ENCODE measurements around the gene NEURL3. TPM values are rescaled to one million over a fixed set of nuclear protein-coding genes. Genes with fewer than 3 reads are reported as not detected.
A peak's percentile ranks its signal among the peaks of the same experiment; 100 is the strongest.

Gene NEURL3
- total RNA-seq, 5 donors from 2014 or later (not counting 1 experiment from before 2014, with no cell fraction given): 0.23 TPM; not detected in 4

GRCh38 chr2:96537066-96537733, 32.0 kb upstream of the NEURL3 start:
- peak overlapping the region; percentile 97 for H3K27ac ChIP-seq (ENCODE audit: low read length)
- no peaks in the 10 kb centered on the region for H3K27me3 ChIP-seq (replicated peaks in 1 of 2; ENCODE audit: control insufficient read depth in 2 of 2, extremely low read depth in 1 of 2, insufficient read depth in 2 of 2, low read length in 1 of 2)
- H3K4me1 ChIP-seq (ENCODE audit: control insufficient read depth in 1 of 2, extremely low read depth in 1 of 2, insufficient read depth in 2 of 2, low read length in 2 of 2): peaks cover 23 to 62% of the 10 kb centered on the region in 2 experiments
- H3K9me3 ChIP-seq: no peaks in the 10 kb centered on the region
- peaks cover 0 to 16% of the 10 kb centered on the region in 2 donors for H3K36me3 ChIP-seq (ENCODE audit: control insufficient read depth in 2 of 2, extremely low read depth in 1 of 2, insufficient read depth in 1 of 2, low read length in 1 of 2)
- CTCF ChIA-PET: interaction anchor here in 1 of 2 donors (1.7 to 6.9 kb wide), 2 partner anchors 16 to 57 kb away, joined by 4 to 48 read pairs; no protein-coding TSS in a partner anchor
- Mint-ChIP-seq H3K27me3 (no peaks in the 10 kb centered on the region), H3K4me3 (peak overlapping the region; percentile 93 to 96 (median 94)), H3K4me1 (peaks cover 57 to 58% (median 58%) of the 10 kb centered on the region in 3 donors), H3K9me3 (no peaks in the 10 kb centered on the region), H3K36me3 (peaks cover 12% of the 10 kb centered on the region), H3K27ac (peak overlapping the region; percentile 98 to 99)
- peak overlapping the region; percentile 82 to 96 for H3K4me3 ChIP-seq (ENCODE audit: control insufficient read depth in 1 of 2, extremely low read depth in 1 of 2, low read length in 1 of 2)
- POLR2A ChIA-PET: interaction anchor here (0.6 to 3.2 kb wide), 9 partner anchors 9 to 397 kb away, joined by 3 to 15 read pairs (median 3); no protein-coding TSS in a partner anchor
- under 1% methylated on average over 57 of the region's 61 CpGs for WGBS (ENCODE audit: insufficient coverage)
- DNase-seq (peak; percentile 65 to 96 (median 92)), ATAC-seq (replicated peaks in 1 of 4) (peak; percentile 56 to 68 (median 66))

GRCh38 chr2:96536445-96537065, 31.4 kb upstream of the NEURL3 start, which contains the start of gene ARID5A:
TSS of gene ARID5A (plus strand) at chr2:96536752. CDS start at chr2:96536827, 75 bp downstream.
- H3K9me3 Mint-ChIP-seq: no peaks in the 10 kb centered on the region
- POLR2A ChIA-PET: interaction anchor here (0.6 to 3.2 kb wide), 6 partner anchors 8 to 394 kb away, joined by 3 to 15 read pairs (median 3); no protein-coding TSS in a partner anchor
- ATAC-seq (replicated peaks in 1 of 4): peak; percentile 61 to 82 (median 72)
- H3K4me1 Mint-ChIP-seq: peaks cover 56 to 61% (median 57%) of the 10 kb centered on the region in 3 donors
- no peaks in the 10 kb centered on the region for H3K27me3 Mint-ChIP-seq
- peaks cover 0 to 10% of the 10 kb centered on the region in 2 donors for H3K36me3 ChIP-seq (ENCODE audit: control insufficient read depth in 2 of 2, extremely low read depth in 1 of 2, insufficient read depth in 1 of 2, low read length in 1 of 2)
- no peaks in the 10 kb centered on the region for H3K9me3 ChIP-seq
- WGBS (ENCODE audit: insufficient coverage): under 1% methylated on average over 61 of the region's 69 CpGs
- H3K27ac ChIP-seq (ENCODE audit: low read length): peak within 1 kb of the TSS; percentile 97
- CTCF ChIA-PET: interaction anchor here in 1 of 2 donors (6.9 kb wide), 1 partner anchor 17 kb away, joined by 48 read pairs; no protein-coding TSS in a partner anchor
- peak within 1 kb of the TSS; percentile 93 to 96 (median 94) for H3K4me3 Mint-ChIP-seq
- H3K27me3 ChIP-seq (replicated peaks in 1 of 2; ENCODE audit: control insufficient read depth in 2 of 2, extremely low read depth in 1 of 2, insufficient read depth in 2 of 2, low read length in 1 of 2): no peaks in the 10 kb centered on the region
- peak within 1 kb of the TSS; percentile 98 to 99 for H3K27ac Mint-ChIP-seq
- H3K36me3 Mint-ChIP-seq: peaks cover 9% of the 10 kb centered on the region
- peaks cover 23 to 62% of the 10 kb centered on the region in 2 experiments for H3K4me1 ChIP-seq (ENCODE audit: control insufficient read depth in 1 of 2, extremely low read depth in 1 of 2, insufficient read depth in 2 of 2, low read length in 2 of 2)
- DNase-seq: peak; percentile 82 to 95 (median 92)
- peak within 1 kb of the TSS; percentile 82 to 96 for H3K4me3 ChIP-seq (ENCODE audit: control insufficient read depth in 1 of 2, extremely low read depth in 1 of 2, low read length in 1 of 2)

GRCh38 chr2:96535331-96535730, 30.2 kb upstream of the NEURL3 start:
- Mint-ChIP-seq H3K27ac (peak overlapping the region in 1 of 2 donors; percentile 89), H3K4me1 (peaks cover 55 to 58% (median 55%) of the 10 kb centered on the region in 3 donors), H3K4me3 (peak overlapping the region in 1 of 3 donors; percentile 31), H3K36me3 (peaks cover 7% of the 10 kb centered on the region), H3K9me3 (no peaks in the 10 kb centered on the region), H3K27me3 (no peaks in the 10 kb centered on the region)
- peaks cover 26 to 64% of the 10 kb centered on the region in 2 experiments for H3K4me1 ChIP-seq (ENCODE audit: control insufficient read depth in 1 of 2, extremely low read depth in 1 of 2, insufficient read depth in 2 of 2, low read length in 2 of 2)
- H3K36me3 ChIP-seq (ENCODE audit: control insufficient read depth in 2 of 2, extremely low read depth in 1 of 2, insufficient read depth in 1 of 2, low read length in 1 of 2): peaks cover 0 to 4% of the 10 kb centered on the region in 2 donors
- DNase-seq: no peak
- no peak overlapping the region for H3K4me3 ChIP-seq (ENCODE audit: control insufficient read depth in 1 of 2, extremely low read depth in 1 of 2, low read length in 1 of 2)
- ChIA-PET POLR2A (interaction anchor here (0.5 to 0.6 kb wide), 6 partner anchors 18 to 339 kb away, joined by 3 to 11 read pairs (median 4); no protein-coding TSS in a partner anchor), CTCF (interaction anchor here in 1 of 2 donors (0.9 kb wide), 1 partner anchor 8 kb away, joined by 4 read pairs; no protein-coding TSS in a partner anchor)
- 100% methylated on average over 2 of the region's 4 CpGs for WGBS (ENCODE audit: insufficient coverage)
- ATAC-seq (replicated peaks in 1 of 4): no peak
- H3K27me3 ChIP-seq (replicated peaks in 1 of 2; ENCODE audit: control insufficient read depth in 2 of 2, extremely low read depth in 1 of 2, insufficient read depth in 2 of 2, low read length in 1 of 2): no peaks in the 10 kb centered on the region
- no peak overlapping the region for H3K27ac ChIP-seq (ENCODE audit: low read length)
- no peaks in the 10 kb centered on the region for H3K9me3 ChIP-seq

- Histone ChIP-seq H3K27me3 (replicated peaks in 1 of 2; ENCODE audit: control insufficient read depth in 2 of 2, extremely low read depth in 1 of 2, insufficient read depth in 2 of 2, low read length in 1 of 2) (no peaks in the 10 kb centered on the region), H3K4me1 (ENCODE audit: control insufficient read depth in 1 of 2, extremely low read depth in 1 of 2, insufficient read depth in 2 of 2, low read length in 2 of 2) (peaks cover 21 to 60% of the 10 kb centered on the region in 2 experiments), H3K9me3 (no peaks in the 10 kb centered on the region), H3K4me3 (ENCODE audit: control insufficient read depth in 1 of 2, extremely low read depth in 1 of 2, low read length in 1 of 2) (no peak overlapping the region), H3K36me3 (ENCODE audit: control insufficient read depth in 2 of 2, extremely low read depth in 1 of 2, insufficient read depth in 1 of 2, low read length in 1 of 2) (no peaks in the 10 kb centered on the region), H3K27ac (ENCODE audit: low read length) (no peak overlapping the region)
- ATAC-seq (replicated peaks in 1 of 4) (no peak), DNase-seq (no peak)
- Mint-ChIP-seq H3K36me3 (peaks cover 1% of the 10 kb centered on the region), H3K4me3 (no peak overlapping the region), H3K27me3 (no peaks in the 10 kb centered on the region), H3K27ac (peak overlapping the region; percentile 29 to 56), H3K9me3 (no peaks in the 10 kb centered on the region), H3K4me1 (peaks cover 55 to 58% (median 55%) of the 10 kb centered on the region in 3 donors)
- ChIA-PET CTCF (no interaction called here), POLR2A (interaction anchor here (0.5 to 0.9 kb wide), 3 partner anchors 10 to 279 kb away, joined by 3 to 11 read pairs (median 9); no protein-coding TSS in a partner anchor)
- 90% methylated on average over 2 of the region's 5 CpGs for WGBS (ENCODE audit: insufficient coverage)
These were observed 29.6 kb upstream of the NEURL3 start for GRCh38 chr2:96534701-96535181.

- Histone ChIP-seq H3K4me1 (ENCODE audit: control insufficient read depth in 1 of 2, extremely low read depth in 1 of 2, insufficient read depth in 2 of 2, low read length in 2 of 2) (peaks cover 15 to 55% of the 10 kb centered on the region in 2 experiments), H3K9me3 (no peaks in the 10 kb centered on the region), H3K4me3 (ENCODE audit: control insufficient read depth in 1 of 2, extremely low read depth in 1 of 2, low read length in 1 of 2) (no peak overlapping the region), H3K27me3 (replicated peaks in 1 of 2; ENCODE audit: control insufficient read depth in 2 of 2, extremely low read depth in 1 of 2, insufficient read depth in 2 of 2, low read length in 1 of 2) (no peaks in the 10 kb centered on the region), H3K27ac (ENCODE audit: low read length) (no peak overlapping the region), H3K36me3 (ENCODE audit: control insufficient read depth in 2 of 2, extremely low read depth in 1 of 2, insufficient read depth in 1 of 2, low read length in 1 of 2) (no peaks in the 10 kb centered on the region)
- peaks cover 54 to 56% (median 55%) of the 10 kb centered on the region in 3 donors for H3K4me1 Mint-ChIP-seq
- H3K27ac Mint-ChIP-seq: peak overlapping the region; percentile 29 to 56
- H3K36me3 Mint-ChIP-seq: no peaks in the 10 kb centered on the region
- H3K27me3 Mint-ChIP-seq: no peaks in the 10 kb centered on the region
- no peak overlapping the region for H3K4me3 Mint-ChIP-seq
- H3K9me3 Mint-ChIP-seq: no peaks in the 10 kb centered on the region
- ChIA-PET CTCF (no interaction called here), POLR2A (interaction anchor here (0.6 to 1.1 kb wide), 3 partner anchors 10 to 278 kb away, joined by 3 to 11 read pairs (median 9); no protein-coding TSS in a partner anchor)
- ATAC-seq (replicated peaks in 1 of 4) (no peak), DNase-seq (no peak)
- 100% methylated on average over 1 of the region's 4 CpGs for WGBS (ENCODE audit: insufficient coverage)
These were observed 29.0 kb upstream of the NEURL3 start for GRCh38 chr2:96534141-96534540.

All from T-cell (primary cell).